ENCODE results near the gene RO60.
"Not testable (repeated sequence)": the region's sequence is repeated elsewhere in the genome, so short reads cannot be mapped to it uniquely, and the experiment has no call there.

The RO60 gene

GRCh38 chr1:193059282-193060114 lies at the start of gene RO60, which contains the start of gene UCHL5:
TSS of gene RO60 (plus strand) at chr1:193059612. CDS start at chr1:193069055, 9,443 bp downstream.
TSS of gene UCHL5 (minus strand) at chr1:193059360. CDS start at chr1:193059260, 100 bp downstream.
- peak; percentile 86 to 90 for DNase-seq (ENCODE audit: low read depth in 1 of 2, low spot score in 1 of 2)

- no peak for DNase-seq (ENCODE audit: low read depth in 1 of 2, low spot score in 1 of 2)
These were observed 48.0 kb upstream of the RO60 start for GRCh38 chr1:193011406-193011805.

GRCh38 chr1:193013005-193013404 lies 46.4 kb upstream of the RO60 start:
- DNase-seq (ENCODE audit: low read depth in 1 of 2, low spot score in 1 of 2), result no peak

GRCh38 chr1:193013707-193014106 lies 45.7 kb upstream of the RO60 start:
- no peak for DNase-seq (ENCODE audit: low read depth in 1 of 2, low spot score in 1 of 2)

GRCh38 chr1:193014400-193014799 lies 45.0 kb upstream of the RO60 start:
- no peak for DNase-seq (ENCODE audit: low read depth in 1 of 2, low spot score in 1 of 2)

- DNase-seq (ENCODE audit: low read depth in 1 of 2, low spot score in 1 of 2), result no peak
These were observed 42.6 kb upstream of the RO60 start for GRCh38 chr1:193016788-193017187.

- DNase-seq (ENCODE audit: low read depth in 1 of 2, low spot score in 1 of 2), result no peak
These were observed 39.9 kb upstream of the RO60 start for GRCh38 chr1:193019442-193020026.

GRCh38 chr1:193025218-193025617 lies 34.2 kb upstream of the RO60 start:
- no peak for DNase-seq (ENCODE audit: low read depth in 1 of 2, low spot score in 1 of 2)

GRCh38 chr1:193030280-193030679 lies 29.1 kb upstream of the RO60 start:
- DNase-seq (ENCODE audit: low read depth in 1 of 2, low spot score in 1 of 2), result no peak

GRCh38 chr1:193031431-193031830 lies 28.0 kb upstream of the RO60 start:
- no peak for DNase-seq (ENCODE audit: low read depth in 1 of 2, low spot score in 1 of 2)

GRCh38 chr1:193032643-193033427 lies 26.6 kb upstream of the RO60 start:
- DNase-seq (ENCODE audit: low read depth in 1 of 2, low spot score in 1 of 2), result not testable (repeated sequence)

- DNase-seq (ENCODE audit: low read depth in 1 of 2, low spot score in 1 of 2), result no peak
These were observed 25.8 kb upstream of the RO60 start for GRCh38 chr1:193033610-193034009.

- no peak for DNase-seq (ENCODE audit: low read depth in 1 of 2, low spot score in 1 of 2)
These were observed 22.9 kb upstream of the RO60 start for GRCh38 chr1:193036337-193037047.

GRCh38 chr1:193040011-193040410 lies 19.4 kb upstream of the RO60 start:
- DNase-seq (ENCODE audit: low read depth in 1 of 2, low spot score in 1 of 2), result no peak

- DNase-seq (ENCODE audit: low read depth in 1 of 2, low spot score in 1 of 2), result no peak
These were observed 16.4 kb upstream of the RO60 start for GRCh38 chr1:193042766-193043691.

- DNase-seq (ENCODE audit: low read depth in 1 of 2, low spot score in 1 of 2), result not testable (repeated sequence)
These were observed 10.5 kb upstream of the RO60 start for GRCh38 chr1:193048913-193049312.

- no peak for DNase-seq (ENCODE audit: low read depth in 1 of 2, low spot score in 1 of 2)
These were observed 5.2 kb upstream of the RO60 start for GRCh38 chr1:193054169-193054675.

GRCh38 chr1:193058529-193059281 lies 707 bp upstream of the RO60 start:
- DNase-seq (ENCODE audit: low read depth in 1 of 2, low spot score in 1 of 2), result peak; percentile 6 to 34

- DNase-seq (ENCODE audit: low read depth in 1 of 2, low spot score in 1 of 2), result no peak
These were observed 647 bp downstream of the RO60 start for GRCh38 chr1:193060115-193060403.
